Stomach (tissue), 4 donors: ENCODE measurements around the gene BOLA3.

Experiments used
- EP300 ChIP-seq: sonication (generic); formaldehyde crosslinking; IDR thresholded peaks from one replicate; pipeline ENCODE4 v1.6.1; 2017; ENCODE audit warnings: antibody characterized with exemption
- POLR2A ChIP-seq, 4 donors: fragments of 450-650 bp; IDR thresholded peaks; one replicate each; pipeline ENCODE4 v1.6.1; 2016; ENCODE audit warnings: antibody characterized with exemption in 4 of 4, control low read depth in 2 of 4, mild to moderate bottlenecking in 1 of 4, moderate library complexity in 1 of 4
- POLR2AphosphoS5 ChIP-seq, 3 donors: sonication (generic); formaldehyde crosslinking; IDR thresholded peaks; one replicate each; pipeline ENCODE4 v1.6.1; 2016; ENCODE audit warnings: antibody characterized with exemption in 3 of 3
- TF ChIP-seq, protein P1 (sequence below), 7 experiments: fragments of 450-650 bp in 4 of 7; fragments of 200-600 bp in 3 of 7; sonication (generic) in 3 of 7; IDR thresholded peaks; one replicate each; pipeline ENCODE4 v1.5.1; 2016 to 2019; ENCODE audit warnings: antibody characterized with exemption in 7 of 7, control low read depth in 2 of 7, mild to moderate bottlenecking in 1 of 7

DNA sequence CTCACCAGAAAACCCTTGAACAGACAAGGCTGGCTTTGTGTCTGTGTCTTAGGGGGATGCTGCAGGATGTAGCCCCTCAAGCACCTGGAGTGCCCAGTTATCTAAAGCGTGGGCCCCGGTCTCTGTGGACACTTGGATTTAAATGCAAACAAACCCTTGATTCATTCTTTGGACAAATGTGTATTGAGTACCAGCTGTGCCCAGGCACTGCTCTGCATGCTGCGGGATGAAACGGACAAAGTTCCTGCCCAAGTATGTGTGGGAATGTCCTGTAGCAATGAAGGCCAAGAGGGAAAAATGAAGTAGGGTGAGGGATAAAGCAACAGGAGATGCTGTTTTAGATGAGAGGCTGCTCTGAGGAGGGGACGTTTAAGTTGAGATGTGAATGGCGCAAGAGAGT is 53.9 kb downstream of the BOLA3 start:
- TF ChIP-seq POLR2A (IDR thresholded peaks at IDR 0.05) (no peak), EP300 (no peak), POLR2AphosphoS5 (IDR thresholded peaks at IDR 0.05) (no peak)
- TF ChIP-seq, protein P1, sequence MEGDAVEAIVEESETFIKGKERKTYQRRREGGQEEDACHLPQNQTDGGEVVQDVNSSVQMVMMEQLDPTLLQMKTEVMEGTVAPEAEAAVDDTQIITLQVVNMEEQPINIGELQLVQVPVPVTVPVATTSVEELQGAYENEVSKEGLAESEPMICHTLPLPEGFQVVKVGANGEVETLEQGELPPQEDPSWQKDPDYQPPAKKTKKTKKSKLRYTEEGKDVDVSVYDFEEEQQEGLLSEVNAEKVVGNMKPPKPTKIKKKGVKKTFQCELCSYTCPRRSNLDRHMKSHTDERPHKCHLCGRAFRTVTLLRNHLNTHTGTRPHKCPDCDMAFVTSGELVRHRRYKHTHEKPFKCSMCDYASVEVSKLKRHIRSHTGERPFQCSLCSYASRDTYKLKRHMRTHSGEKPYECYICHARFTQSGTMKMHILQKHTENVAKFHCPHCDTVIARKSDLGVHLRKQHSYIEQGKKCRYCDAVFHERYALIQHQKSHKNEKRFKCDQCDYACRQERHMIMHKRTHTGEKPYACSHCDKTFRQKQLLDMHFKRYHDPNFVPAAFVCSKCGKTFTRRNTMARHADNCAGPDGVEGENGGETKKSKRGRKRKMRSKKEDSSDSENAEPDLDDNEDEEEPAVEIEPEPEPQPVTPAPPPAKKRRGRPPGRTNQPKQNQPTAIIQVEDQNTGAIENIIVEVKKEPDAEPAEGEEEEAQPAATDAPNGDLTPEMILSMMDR (IDR thresholded peaks at IDR 0.05) = no peak
